Measurements from ENCODE around the gene PLET1. TPM values are rescaled to one million over a fixed set of nuclear protein-coding genes. Genes with fewer than 3 reads are reported as not detected.
A peak's percentile ranks its signal among the peaks of the same experiment; 100 is the strongest.

The PLET1 gene
- total RNA-seq, 4 donors from 2014 or later: not detected

GRCh38 chr11:112292188-112292587, 31.5 kb upstream of the PLET1 start:
- Histone ChIP-seq H3K27me3 (no peaks in the 10 kb centered on the region), H3K36me3 (no peaks in the 10 kb centered on the region), H3K27ac (no peak overlapping the region), H3K4me3 (no peak overlapping the region), H3K9me3 (no peaks in the 10 kb centered on the region), H3K4me1 (no peaks in the 10 kb centered on the region)
- no peak for TF ChIP-seq POLR2A (IDR thresholded peaks at IDR 0.05)
- TF ChIP-seq CTCF (IDR thresholded peaks at IDR 0.05): no peak
- intact Hi-C loops (cut with DNase I; ENCODE audit: low total_unique reads): no loop called here
- no peak for DNase-seq

- no peaks in the 10 kb centered on the region for H3K27me3 ChIP-seq
- intact Hi-C loops (cut with DNase I; ENCODE audit: low total_unique reads): no loop called here
- no peak overlapping the region for H3K4me3 ChIP-seq
- no peaks in the 10 kb centered on the region for H3K9me3 ChIP-seq
- DNase-seq: no peak
- H3K36me3 ChIP-seq: no peaks in the 10 kb centered on the region
- no peak for TF ChIP-seq CTCF (IDR thresholded peaks at IDR 0.05)
- no peak for TF ChIP-seq POLR2A (IDR thresholded peaks at IDR 0.05)
- H3K27ac ChIP-seq: no peak overlapping the region
- no peaks in the 10 kb centered on the region for H3K4me1 ChIP-seq
These were observed 30.5 kb upstream of the PLET1 start for GRCh38 chr11:112291191-112291590.

GRCh38 chr11:112290493-112290850, 29.8 kb upstream of the PLET1 start:
- Histone ChIP-seq H3K27ac (peak overlapping the region; percentile 48 to 68), H3K9me3 (no peaks in the 10 kb centered on the region), H3K4me1 (no peaks in the 10 kb centered on the region), H3K27me3 (no peaks in the 10 kb centered on the region), H3K4me3 (peak overlapping the region; percentile 41 to 50), H3K36me3 (no peaks in the 10 kb centered on the region)
- TF ChIP-seq CTCF (IDR thresholded peaks at IDR 0.05): no peak
- TF ChIP-seq POLR2A (IDR thresholded peaks at IDR 0.05): no peak
- DNase-seq: no peak
- intact Hi-C loops (cut with DNase I; ENCODE audit: low total_unique reads): no loop called here

GRCh38 chr11:112289588-112290492, 29.2 kb upstream of the PLET1 start:
- H3K9me3 ChIP-seq: no peaks in the 10 kb centered on the region
- H3K4me3 ChIP-seq: peak overlapping the region; percentile 41 to 50
- H3K36me3 ChIP-seq: no peaks in the 10 kb centered on the region
- H3K27me3 ChIP-seq: no peaks in the 10 kb centered on the region
- TF ChIP-seq CTCF (IDR thresholded peaks at IDR 0.05): peak; percentile 68 to 96 (median 91)
- TF ChIP-seq POLR2A (IDR thresholded peaks at IDR 0.05): no peak
- peak; percentile 68 to 79 for DNase-seq
- peak overlapping the region; percentile 53 to 68 for H3K27ac ChIP-seq
- H3K4me1 ChIP-seq: no peaks in the 10 kb centered on the region
- intact Hi-C loops (cut with DNase I; ENCODE audit: low total_unique reads): loop anchor here (10.0 kb wide), 1 partner anchor 175 kb away; no protein-coding TSS in a partner anchor

- no peaks in the 10 kb centered on the region for H3K9me3 ChIP-seq
- no peaks in the 10 kb centered on the region for H3K4me1 ChIP-seq
- no peak for DNase-seq
- H3K36me3 ChIP-seq: no peaks in the 10 kb centered on the region
- H3K27me3 ChIP-seq: no peaks in the 10 kb centered on the region
- H3K27ac ChIP-seq: no peak overlapping the region
- intact Hi-C loops (cut with DNase I; ENCODE audit: low total_unique reads): loop anchor here (10.0 kb wide), 1 partner anchor 173 kb away; no protein-coding TSS in a partner anchor
- TF ChIP-seq POLR2A (IDR thresholded peaks at IDR 0.05): no peak
- TF ChIP-seq CTCF (IDR thresholded peaks at IDR 0.05): no peak
- no peak overlapping the region for H3K4me3 ChIP-seq
These were observed 27.4 kb upstream of the PLET1 start for GRCh38 chr11:112288021-112288420.
